Ovary (tissue), 9 donors: Measurements from ENCODE around the gene RPTOR. TPM values are rescaled to one million over a fixed set of nuclear protein-coding genes. Genes with fewer than 3 reads are reported as not detected.

Experiments
- DNase-seq, 5 donors: peaks; one replicate each; pipeline ENCODE4 v3.0.0-alpha.2; 2019 to 2020
- H3K27ac ChIP-seq, 2 donors: fragments of 200-600 bp; one replicate each; pipeline versions ENCODE4 v1.5.1 to v1.8.0; 2019 to 2022
- H3K27me3 ChIP-seq: fragments of 200-600 bp; one replicate; pipeline ENCODE4 v1.8.0; 2022
- H3K36me3 ChIP-seq: fragments of 200-600 bp; sonication (generic); one replicate; pipeline ENCODE4 v1.5.1; 2019
- H3K4me1 ChIP-seq: one replicate; pipeline ENCODE4 v1.8.1; 2013; ENCODE audit warnings: mild to moderate bottlenecking, moderate library complexity; ENCODE audit not compliant: insufficient read depth
- H3K4me3 ChIP-seq: fragments of 200-600 bp; sonication (generic); one replicate; pipeline ENCODE4 v1.5.1; 2017
- H3K9me3 ChIP-seq, 2 donors: fragments of 200-600 bp in 1 of 2; sonication (generic) in 1 of 2; one replicate each; pipeline versions ENCODE4 v1.5.1 to v1.8.1; 2013 to 2019; ENCODE audit warnings: mild to moderate bottlenecking in 1 of 2, moderate library complexity in 1 of 2
- CTCF ChIP-seq, 3 donors: fragments of 450-650 bp in 2 of 3; fragments of 200-600 bp in 1 of 3; IDR thresholded peaks; one replicate each; pipeline versions ENCODE4 v1.5.1 to v1.8.0; 2016 to 2022; ENCODE audit warnings: antibody characterized with exemption in 3 of 3, mild to moderate bottlenecking in 1 of 3
- EP300 ChIP-seq: sonication (generic); formaldehyde crosslinking; IDR thresholded peaks from one replicate; pipeline ENCODE4 v1.6.1; 2017; ENCODE audit warnings: antibody characterized with exemption
- POLR2A ChIP-seq: fragments of 450-650 bp; IDR thresholded peaks from one replicate; pipeline ENCODE4 v1.6.1; 2017; ENCODE audit warnings: antibody characterized with exemption, mild to moderate bottlenecking, moderate library complexity
- WGBS, 3 donors: extraction: QIAGEN DNeasy Blood & Tissue Kit in 1 of 3; methylation state at CpG; one replicate each; pipeline versions ENCODE4 v1.1.5 to v1.1.7; 2013 to 2017; 5-methylcytosine and 5-hydroxymethylcytosine counted together
- intact Hi-C, 4 donors: fragments of 100-400 bp; cut with DNase I; formaldehyde crosslinking; loops; one replicate each; pipeline versions ENCODE4 v1.11.0 to v1.15.1; 2022 to 2023
- polyA plus RNA-seq, 2 donors: library from polyadenylated mRNA; stranded (reverse); fragments of 200-250 nt in 1 of 2; fragments of 350-450 nt in 1 of 2; fragmentation: Illumina TruSeq in 1 of 2; extraction: RNeasy Lipid Tissue Mini Kit (QIAGEN cat#74804) in 1 of 2; gene quantifications; one replicate each; pipeline ENCODE4 v1.2.3, GENCODE V29; 2013 to 2014
- total RNA-seq, 7 donors: library from RNA; depleted of rRNA in 2 of 7; stranded (reverse); fragments of >200 nt in 2 of 7; fragmentation: NEBNext Ultra II Directional in 3 of 7; extraction: Animal tissue kit (Norgen Biotek cat#: 25700) in 3 of 7; gene quantifications; one replicate each; pipeline versions ENCODE4 v1.1.0 to v1.2.4, GENCODE V29; 2016 to 2023
- donor health status: DM: no; HTN: no; CAD: no; lungs with moderate emphysema.
- donor health status: DM: no; HTN: no; CAD: no.
- donor health status: Bipolar disorder and iron deficiency.
- donor health status: DM: yes; HTN: yes; CAD: no.
- donor health status: DM: no; HTN: no; CAD: no.
- donor health status: DM: yes; HTN: yes; CAD: no.

Gene RPTOR
- total and polyA plus RNA-seq, 9 donors: 11.1 to 41.9 (median 27.9) TPM

- peaks cover 3% of the 10 kb centered on the region for H3K4me1 ChIP-seq
- no peak overlapping the region for H3K27ac ChIP-seq
- no peaks in the 10 kb centered on the region for H3K36me3 ChIP-seq
- H3K27me3 ChIP-seq: no peaks in the 10 kb centered on the region
- no peaks in the 10 kb centered on the region for H3K9me3 ChIP-seq
- no peak overlapping the region for H3K4me3 ChIP-seq
- intact Hi-C loops: no loop called here
- DNase-seq: no peak
- no peak for TF ChIP-seq POLR2A
- no peak for TF ChIP-seq CTCF (IDR thresholded peaks at IDR 0.05)
- TF ChIP-seq EP300: no peak
- 91 to 95% (median 94%) methylated on average over 9 of the region's 9 CpGs for WGBS, 3 donors
Observed at GRCh38 chr17:80646328-80646727, 101.7 kb downstream of the RPTOR start.

GRCh38 chr17:80647746-80648145 is 103.1 kb downstream of the RPTOR start:
- Histone ChIP-seq H3K4me1 (peaks cover 3% of the 10 kb centered on the region), H3K27me3 (no peaks in the 10 kb centered on the region), H3K9me3 (no peaks in the 10 kb centered on the region), H3K27ac (no peak overlapping the region), H3K36me3 (no peaks in the 10 kb centered on the region), H3K4me3 (no peak overlapping the region)
- TF ChIP-seq POLR2A: no peak
- no peak for TF ChIP-seq CTCF (IDR thresholded peaks at IDR 0.05)
- TF ChIP-seq EP300: no peak
- DNase-seq: no peak
- intact Hi-C loops: no loop called here
- WGBS, 3 donors: 78 to 85% (median 83%) methylated on average over 6 of the region's 6 CpGs

- H3K36me3 ChIP-seq: no peaks in the 10 kb centered on the region
- WGBS, 3 donors: 90 to 91% (median 91%) methylated on average over 10 of the region's 10 CpGs
- TF ChIP-seq EP300: no peak
- TF ChIP-seq CTCF (IDR thresholded peaks at IDR 0.05): no peak
- TF ChIP-seq POLR2A: no peak
- H3K27me3 ChIP-seq: no peaks in the 10 kb centered on the region
- H3K4me1 ChIP-seq: peaks cover 3% of the 10 kb centered on the region
- H3K4me3 ChIP-seq: no peak overlapping the region
- intact Hi-C loops: no loop called here
- no peak for DNase-seq
- no peaks in the 10 kb centered on the region for H3K9me3 ChIP-seq
- no peak overlapping the region for H3K27ac ChIP-seq
Observed at GRCh38 chr17:80649200-80649644, 104.6 kb downstream of the RPTOR start.

GRCh38 chr17:80649672-80650330 is 105.2 kb downstream of the RPTOR start:
- no peaks in the 10 kb centered on the region for H3K36me3 ChIP-seq
- no peaks in the 10 kb centered on the region for H3K27me3 ChIP-seq
- H3K4me1 ChIP-seq: peaks cover 3% of the 10 kb centered on the region
- no peaks in the 10 kb centered on the region for H3K9me3 ChIP-seq
- peak in 2 of 5 donors; percentile 36 to 51 for DNase-seq
- H3K27ac ChIP-seq: no peak overlapping the region
- no peak for TF ChIP-seq CTCF (IDR thresholded peaks at IDR 0.05)
- no peak for TF ChIP-seq EP300
- TF ChIP-seq POLR2A: no peak
- intact Hi-C loops: no loop called here
- H3K4me3 ChIP-seq: no peak overlapping the region
- WGBS, 3 donors: 59 to 66% (median 59%) methylated on average over 14 of the region's 14 CpGs
